ENCODE data around the gene SLC44A1.

SLC44A1 gene

DNA sequence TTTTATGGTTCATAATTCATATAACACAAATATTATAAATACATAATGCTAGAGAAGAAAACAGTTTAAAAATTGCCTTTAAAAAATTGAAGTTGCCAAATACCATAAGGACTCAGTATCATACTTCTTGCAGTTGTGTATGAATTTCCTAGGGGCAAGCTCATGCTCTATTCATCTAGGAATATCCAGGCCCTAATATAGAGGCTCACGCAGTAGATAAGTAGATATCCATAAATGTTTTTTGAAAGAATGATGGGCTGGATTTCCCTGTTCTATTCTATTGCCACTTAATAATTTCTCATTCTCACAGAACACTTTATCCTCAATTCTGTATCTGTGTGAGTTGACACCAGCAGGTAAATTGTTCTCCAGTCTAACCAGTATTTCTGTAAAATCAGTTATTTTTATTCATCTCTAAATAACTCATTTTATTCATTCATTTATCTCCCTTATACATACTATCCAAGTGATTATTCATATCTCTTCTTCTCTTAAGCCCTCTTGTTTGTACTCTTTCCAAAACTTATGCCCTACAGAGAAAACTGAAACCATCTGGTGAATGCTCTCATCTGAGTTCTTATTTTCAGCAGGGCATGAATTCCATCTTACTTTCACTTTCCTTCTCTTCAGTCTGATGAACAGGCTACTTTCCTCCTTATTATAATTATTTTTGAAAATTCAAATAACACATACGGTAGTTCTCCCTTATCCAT is 97.1 kb downstream of the SLC44A1 start:
- DNase-seq, result no peak

DNA sequence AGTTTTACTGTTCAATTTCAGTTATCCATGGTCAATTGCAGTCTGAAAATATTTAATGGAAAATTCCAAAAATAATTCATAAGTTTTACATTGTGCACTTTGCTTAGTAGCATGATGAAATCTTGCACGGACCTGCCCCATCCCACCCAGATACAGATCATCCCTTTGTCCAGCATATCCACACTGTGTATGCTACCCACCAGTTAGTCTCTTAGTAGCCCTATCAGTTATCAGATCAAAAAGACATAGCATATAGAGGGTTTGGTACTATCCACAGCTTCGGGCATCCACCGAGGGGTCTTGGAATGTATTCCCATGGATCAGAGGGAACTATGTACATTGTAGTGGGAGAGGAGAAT is 97.7 kb downstream of the SLC44A1 start:
- no peak for DNase-seq

DNA sequence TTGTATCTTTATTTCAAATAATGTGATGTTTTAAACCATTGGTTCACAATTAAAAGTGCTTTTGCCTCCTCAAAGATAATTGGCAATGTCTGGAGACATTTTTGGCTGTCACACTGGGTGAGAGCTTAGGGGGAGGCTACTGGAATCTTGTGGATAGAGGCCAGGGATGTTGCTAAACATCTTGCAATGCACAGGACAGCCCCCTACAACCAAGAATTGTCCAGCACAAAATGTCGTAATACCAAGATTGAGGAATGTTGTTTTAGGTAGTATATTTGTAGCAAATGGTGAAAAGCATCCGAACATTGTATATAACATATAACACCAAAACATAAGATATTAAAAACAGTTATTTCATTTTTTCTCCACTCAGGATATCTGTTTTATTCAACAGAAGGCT is 99.8 kb downstream of the SLC44A1 start:
- no peak for DNase-seq

DNA sequence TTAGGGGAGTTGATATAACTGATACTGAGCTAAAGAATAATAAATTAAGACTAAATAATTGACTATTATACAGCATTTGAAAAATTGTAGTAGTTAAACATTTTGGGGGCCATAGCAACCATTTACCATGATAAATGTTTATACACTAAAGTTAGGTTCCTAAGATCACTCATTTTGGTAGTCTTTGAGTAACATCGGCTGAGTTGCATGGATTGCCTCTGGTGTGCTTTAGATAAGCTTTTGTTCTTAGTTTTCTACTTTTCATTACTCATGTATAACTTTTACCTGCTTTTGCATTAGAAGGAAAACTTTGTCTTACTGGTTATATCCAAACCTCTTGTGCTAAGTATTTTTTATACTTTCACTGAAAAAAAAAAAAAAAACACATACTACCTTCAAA is 101.2 kb downstream of the SLC44A1 start:
- no peak for DNase-seq

DNA sequence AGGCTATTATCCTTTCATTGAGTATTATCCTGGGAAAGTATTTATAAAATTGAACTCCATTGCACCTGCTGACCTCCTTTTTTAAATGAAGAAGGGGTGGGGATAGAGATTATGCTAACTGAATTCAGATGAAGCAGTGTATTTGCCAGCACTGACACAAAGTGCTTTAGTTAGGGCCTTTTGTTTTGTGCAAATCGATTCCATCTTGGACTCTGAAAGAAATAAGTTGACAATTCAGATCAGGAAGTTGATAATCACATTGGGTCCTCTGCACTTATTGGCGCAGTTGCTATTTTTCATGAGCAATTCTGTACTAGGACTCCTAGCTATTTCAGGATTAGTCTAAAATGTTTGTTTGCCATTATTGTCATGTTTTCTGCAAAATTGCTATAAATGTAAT is 101.8 kb downstream of the SLC44A1 start:
- peak; percentile 1 for DNase-seq

DNA sequence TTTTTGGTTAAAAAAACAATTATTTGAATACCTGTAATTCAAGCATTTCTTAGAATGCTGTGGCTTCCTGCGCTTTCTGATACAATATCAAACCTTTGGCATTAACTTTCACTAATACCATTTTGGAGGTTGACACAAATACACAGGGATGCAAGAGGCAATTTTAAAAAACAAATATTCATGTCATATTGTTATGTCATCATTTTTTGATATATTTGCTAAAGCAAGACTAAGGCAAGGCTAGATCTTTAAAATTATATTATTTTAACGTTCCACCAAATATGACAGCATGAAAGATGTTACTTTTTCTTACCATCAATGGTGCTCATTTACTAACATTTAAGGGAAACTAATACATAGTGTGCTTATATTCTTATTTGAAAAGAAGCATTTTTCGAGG is 110.0 kb downstream of the SLC44A1 start:
- DNase-seq, result no peak

DNA sequence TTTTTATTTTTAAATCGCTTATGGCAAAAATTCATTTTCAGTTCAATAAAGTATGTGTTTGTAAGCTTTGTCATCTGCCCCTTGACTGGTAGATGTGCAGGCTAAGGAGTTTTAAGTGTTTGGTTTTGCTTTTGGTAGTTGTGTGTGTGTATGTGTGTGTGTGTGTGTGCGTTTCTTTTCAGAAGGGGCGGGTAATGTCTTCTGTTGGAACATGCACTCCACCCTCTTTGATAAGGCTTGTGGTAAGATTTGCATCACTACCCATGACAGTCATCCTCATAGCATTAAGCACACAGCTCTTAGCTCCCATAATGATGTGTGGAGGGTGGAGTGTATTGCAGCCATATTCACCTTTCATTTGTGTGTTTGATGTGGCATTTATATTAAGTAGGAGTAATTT is 111.3 kb downstream of the SLC44A1 start:
- DNase-seq, result no peak

DNA sequence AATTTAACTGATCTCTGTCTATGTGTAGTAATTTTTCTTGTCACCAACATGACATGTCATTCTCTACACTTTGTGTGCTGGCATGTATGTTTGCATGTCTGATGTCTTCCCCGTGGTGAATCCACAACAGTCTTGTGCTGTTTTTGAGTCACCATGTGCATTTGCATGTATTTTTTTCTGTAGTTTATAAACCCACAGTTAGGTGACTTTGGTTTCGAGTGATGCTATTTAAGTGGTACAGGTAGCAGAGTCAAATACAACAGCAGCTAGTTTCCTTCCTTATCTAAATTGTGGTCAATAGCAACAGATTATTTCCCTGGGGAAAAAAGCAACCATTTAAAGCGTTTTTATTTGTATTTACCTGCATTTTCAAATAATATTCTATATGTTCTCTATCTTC is 113.5 kb downstream of the SLC44A1 start:
- DNase-seq, result no peak

DNA sequence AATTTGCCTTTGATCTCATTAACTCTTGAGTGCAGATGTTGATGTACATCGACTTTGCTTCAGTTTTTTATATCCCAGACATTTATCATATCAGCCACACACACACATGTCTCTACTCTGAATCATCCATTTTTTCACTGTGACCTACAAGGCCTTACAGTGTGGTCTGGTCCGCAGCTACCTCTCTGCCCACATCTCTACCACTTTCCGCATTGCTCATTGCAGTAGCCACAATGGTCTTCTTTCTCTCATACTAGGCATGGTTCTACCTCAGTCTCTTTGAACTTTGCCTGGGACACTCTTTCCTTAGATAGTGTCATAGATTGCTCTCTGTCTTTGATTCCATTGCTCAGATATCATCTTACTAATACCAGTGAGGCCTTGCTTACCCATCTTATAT is 115.4 kb downstream of the SLC44A1 start:
- DNase-seq, result no peak

DNA sequence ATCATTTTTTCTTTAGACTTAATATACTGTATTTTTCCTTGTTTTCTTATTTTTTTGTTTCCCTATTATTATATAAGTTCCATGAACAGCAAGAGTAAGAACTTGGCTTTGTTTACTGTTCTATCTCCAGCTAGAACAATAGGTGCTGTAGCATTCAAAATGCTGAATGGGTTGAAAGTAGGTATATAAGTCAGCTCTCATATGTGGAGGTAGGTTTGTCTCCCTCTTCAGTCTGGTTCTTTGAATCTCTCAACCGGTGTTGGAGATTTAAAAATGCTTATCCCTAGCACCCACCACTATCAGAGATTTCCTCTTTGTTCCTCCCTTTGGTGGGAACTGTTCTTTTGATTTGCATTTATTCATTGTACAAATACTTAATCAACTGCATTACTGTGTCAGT is 115.9 kb downstream of the SLC44A1 start:
- no peak for DNase-seq

DNA sequence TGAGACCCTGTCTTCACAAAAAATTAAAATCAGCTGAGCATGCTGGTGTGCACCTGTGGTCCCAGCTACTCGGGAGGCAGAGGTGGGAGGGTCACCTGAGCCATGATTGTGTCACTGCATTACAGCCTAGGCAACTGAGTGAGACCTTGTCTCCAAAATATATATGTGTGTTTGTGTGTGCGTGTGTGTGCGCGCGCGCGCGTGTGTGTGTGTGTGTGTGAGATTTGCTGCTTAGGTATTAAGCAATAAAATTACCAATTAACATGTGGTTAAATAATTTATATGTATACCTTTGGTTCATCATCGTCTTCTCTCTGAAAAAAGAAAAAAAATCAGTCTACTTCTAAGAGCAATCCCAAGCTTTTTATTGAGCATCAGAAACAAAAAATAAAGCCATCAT is 117.4 kb downstream of the SLC44A1 start:
- no peak for DNase-seq

DNA sequence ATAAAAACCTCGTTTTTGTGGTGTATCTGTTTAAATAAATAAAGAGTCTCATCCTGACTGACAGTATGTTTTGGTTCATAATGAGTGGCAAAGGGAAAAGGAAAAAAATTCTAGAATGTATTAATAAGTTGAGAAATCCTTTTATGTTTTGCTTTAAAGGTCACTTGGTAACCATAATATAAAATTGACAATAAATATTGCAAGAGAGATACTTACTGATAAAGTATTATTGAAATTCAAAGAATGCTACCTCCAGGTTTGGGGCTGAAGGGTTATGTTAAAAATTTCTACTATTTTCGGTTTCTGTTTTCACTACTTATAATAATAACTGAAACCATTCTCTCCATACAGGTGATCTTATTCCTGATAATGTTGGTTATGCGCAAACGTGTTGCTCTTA is 118.0 kb downstream of the SLC44A1 start:
- DNase-seq, result no peak

DNA sequence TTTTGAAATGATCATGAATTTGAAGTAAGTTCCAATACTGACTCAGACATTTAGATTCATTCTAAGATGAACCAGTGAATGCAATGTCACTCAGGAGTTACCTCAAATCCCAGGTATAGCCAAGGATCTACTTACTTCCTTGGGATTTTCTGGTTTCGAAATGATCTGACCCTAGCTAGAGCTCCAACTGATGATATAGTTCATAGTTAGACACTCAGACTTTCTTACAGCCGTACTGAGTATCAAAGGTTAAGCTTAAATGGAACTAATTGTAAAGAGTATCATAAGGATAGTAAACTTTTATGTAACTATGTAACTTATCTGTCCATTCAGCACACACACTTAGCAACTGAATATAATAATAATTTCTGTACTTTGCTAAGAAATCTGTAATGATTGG is 119.4 kb downstream of the SLC44A1 start:
- DNase-seq, result no peak

DNA sequence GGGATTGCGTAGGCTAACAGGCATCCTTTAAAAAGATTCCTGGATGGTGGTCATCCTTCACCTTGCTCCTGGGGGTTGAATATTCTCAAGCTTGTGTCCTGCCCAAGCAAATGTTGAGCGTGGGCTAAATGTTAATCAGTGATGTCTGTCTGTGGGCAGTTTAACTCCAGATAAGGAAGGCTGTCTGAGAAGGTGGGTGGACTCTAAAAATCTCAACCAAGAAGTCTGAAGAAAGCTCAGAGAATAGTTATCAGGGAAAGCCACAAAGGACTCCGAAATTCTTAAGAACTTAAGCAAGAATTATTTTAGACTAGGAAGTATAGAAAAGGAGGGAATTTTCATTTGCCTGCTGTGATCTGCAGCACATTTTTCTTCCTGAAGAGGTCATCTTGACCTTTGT is 125.5 kb downstream of the SLC44A1 start:
- DNase-seq, result no peak

DNA sequence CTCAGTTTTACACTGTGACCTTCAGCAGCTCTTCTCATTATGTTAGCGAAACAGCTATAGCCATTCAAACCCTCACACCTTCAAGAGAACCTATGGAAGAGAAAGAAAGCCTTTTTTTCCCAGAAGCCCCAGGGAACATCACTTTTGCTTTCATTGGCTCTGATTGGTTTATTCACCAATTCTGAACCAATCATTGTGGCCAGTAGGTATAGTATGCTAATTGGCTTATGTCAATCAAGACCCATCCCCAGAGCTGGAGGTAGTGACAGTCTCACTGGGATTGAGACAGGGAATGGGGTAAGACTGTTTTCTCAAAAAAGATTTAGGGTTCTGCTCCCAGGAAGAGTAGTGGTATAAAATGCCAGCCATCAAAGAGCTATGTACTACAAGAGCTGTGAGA is 129.3 kb downstream of the SLC44A1 start:
- no peak for DNase-seq

DNA sequence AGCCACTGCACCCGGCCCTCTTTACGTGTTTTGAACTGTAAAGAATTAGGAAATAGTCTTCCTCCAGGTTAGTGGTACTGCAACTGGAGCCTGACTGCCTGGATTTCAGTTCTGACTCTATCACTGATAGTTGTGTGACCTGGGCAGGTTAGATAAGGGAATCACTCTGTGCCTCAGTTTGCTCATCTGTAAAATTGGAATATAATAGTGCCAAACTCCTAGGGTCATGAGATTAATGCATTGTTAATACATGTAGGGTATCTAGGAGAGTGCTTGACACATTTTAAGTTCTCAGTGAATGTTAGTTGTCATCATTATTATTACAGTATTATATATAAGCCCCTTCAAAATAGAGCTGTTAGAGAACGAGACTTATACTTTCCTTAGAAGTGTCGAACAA is 130.9 kb downstream of the SLC44A1 start:
- DNase-seq, result no peak

DNA sequence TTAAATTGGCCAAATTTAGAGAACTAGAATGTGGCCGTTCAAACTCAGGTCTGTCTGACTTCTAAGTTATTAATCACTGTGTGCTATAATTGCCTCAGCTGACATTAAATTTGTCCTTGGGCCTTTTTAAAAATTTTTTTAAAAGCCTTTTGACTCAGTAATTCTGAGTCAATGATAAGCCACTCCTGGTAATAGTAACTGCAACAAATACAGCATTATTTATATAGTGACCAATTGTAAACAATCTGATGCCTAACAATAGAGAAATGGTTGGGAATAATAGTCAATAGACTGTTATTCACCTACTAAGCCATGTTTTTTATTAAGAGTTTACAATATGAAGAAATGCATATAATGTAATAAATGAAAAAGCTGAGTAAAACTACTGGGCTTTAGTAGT is 132.4 kb downstream of the SLC44A1 start:
- DNase-seq, result no peak

DNA sequence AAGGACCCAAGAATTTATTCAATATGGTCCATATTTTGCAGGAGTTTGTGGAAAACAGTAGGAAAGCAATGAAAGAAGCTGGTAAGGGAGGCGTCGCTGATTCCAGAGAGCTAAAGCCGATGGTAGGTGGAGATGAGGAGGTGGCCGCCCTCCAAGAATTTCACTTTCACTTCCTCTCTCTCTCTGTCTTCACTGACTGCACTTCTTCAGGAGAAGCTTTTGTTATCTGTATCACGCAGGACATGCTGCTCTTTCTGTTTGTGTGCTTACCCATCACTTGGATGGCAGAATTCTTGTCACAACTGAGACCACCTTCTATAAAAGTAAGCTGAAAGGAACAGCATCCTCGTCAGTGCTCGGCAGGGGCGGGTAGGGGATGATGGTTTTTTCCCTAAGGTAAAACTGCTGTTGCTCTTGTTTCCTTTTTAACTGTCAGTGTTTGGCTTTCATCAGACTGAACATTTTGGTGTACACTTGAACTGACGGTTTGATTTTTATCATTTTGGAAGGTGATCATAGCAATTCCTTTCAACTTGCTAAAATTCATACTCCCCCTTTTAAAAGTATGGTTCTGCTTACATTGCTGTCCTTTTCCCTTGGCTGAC is 141.0 kb downstream of the SLC44A1 start:
- no peak for DNase-seq

DNA sequence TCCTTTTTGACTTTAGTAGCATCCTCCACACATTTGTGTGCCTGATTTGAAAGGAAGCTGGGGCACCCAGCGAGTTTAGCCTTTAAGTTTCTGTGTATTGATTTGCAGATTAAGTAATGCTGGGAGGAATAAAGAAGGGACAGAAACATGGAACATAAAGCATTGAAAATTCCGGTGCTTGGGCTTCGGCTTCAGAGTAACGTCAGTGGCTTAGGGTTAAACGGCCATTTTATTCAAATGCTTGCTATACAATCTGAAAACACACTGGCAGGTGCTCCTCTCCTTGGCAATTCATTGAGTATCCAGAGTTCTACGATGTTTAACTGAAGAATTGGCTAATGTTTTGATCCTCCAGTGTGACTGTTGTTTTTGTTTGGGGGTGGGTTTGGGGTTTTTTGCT is 145.3 kb downstream of the SLC44A1 start:
- DNase-seq, result no peak

DNA sequence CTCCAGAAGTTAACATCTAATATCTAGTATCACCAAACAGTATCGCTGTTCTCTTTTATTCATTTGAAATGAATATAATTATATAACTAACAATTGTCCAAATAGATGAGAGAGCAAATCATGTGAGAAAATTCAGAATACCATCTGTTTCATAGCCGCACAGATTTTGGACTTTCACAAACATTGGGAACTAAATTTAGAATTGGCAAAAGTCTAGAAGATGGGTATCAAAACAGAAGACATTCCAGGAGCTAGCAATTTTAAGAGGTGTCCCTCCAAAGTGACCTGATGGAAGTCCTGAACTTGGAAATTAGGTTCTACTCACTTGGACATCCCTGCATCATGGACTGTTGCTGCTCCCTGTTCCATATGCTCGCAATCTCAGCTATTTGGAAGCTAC is 146.4 kb downstream of the SLC44A1 start:
- DNase-seq, result no peak

DNA sequence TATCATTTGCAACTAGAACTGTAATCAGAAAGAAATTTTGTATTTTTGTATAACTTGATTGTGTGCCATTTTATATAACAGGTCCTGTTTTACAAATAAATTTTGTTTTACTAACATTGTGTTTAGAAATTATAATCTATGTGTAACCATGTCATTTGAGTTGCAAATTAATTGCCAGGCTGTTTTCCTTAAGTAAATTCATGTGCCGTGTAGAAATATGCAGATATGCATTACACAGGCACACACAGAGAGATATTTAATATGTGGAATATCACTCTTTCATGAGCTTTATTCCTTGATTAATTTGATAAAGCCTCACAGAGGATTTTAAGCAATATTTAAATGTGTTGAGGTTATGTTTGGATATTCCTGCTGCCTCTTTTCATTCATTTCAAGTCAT is 146.8 kb downstream of the SLC44A1 start:
- DNase-seq, result no peak

DNA sequence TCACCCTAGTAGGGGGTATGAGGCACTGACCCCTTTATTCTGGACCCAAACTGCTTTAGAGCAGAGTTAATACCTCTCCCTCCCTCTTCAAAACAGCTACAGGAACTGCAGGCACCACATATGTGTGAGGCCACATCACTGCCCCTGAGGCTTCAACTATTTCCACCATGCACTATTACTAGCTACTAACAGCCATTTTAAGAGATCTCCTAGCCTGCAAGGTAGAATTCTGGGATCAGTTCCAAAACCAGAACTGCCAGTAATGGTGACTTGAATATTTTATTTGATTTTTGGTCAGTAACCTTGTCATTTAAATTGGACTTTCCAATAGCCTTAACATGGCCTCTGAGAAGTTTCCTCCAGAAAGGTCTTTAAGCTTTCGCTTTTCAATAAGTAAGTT is 148.1 kb downstream of the SLC44A1 start:
- no peak for DNase-seq

DNA sequence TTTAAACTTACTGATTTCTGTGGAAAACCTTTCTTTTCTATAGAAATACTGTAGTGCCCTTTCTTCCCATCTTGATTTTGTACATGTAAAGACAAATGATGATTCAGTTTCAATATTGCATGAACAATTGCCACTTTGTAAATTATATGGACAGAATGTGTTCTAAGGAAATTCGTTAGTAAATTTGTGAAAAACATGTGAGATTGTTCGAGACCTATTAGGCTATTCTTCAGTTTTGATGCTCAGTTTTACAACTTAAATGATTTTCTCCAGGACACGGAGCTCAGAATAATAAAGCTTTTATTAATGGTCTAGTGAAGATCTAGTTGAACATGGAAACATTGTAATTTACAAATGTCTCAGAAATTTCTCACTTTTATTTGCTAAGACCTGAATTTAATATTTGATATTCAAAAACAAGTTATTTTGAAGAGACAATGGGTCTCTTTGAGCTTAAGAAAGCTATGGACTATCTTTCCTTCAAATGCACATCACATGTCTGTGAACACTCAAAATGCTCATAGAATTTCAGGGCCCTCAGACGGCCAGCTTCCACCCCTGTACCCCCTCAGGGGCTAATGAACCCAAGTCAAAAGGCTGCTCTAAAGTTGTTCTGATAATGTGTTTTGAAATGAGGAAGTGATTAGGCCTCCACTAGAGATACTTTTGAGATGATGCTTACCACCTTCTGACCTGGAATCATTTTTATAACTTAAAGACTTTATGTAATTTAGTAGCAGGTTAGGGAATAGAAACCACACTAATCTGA is 149.3 kb downstream of the SLC44A1 start:
- DNase-seq, result no peak

DNA sequence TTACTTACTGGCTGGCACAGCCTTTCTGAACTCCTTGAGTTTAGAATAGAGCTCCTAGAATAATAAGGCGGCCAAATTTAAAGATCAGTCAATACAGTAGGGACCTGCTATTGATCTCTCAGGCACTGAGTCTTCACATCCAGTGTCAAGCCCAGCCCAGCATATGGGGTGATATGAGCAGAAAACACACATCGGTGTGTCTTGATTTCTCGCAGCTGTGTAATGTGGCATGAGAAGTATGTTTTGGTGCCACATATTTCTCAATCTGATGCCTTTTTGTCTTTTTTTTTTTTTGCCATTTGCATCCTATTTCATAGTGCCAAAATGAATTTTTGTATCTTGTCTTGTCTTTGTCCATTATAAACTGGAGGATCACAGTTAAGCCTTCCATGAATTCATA is 152.0 kb downstream of the SLC44A1 start:
- DNase-seq, result no peak

DNA sequence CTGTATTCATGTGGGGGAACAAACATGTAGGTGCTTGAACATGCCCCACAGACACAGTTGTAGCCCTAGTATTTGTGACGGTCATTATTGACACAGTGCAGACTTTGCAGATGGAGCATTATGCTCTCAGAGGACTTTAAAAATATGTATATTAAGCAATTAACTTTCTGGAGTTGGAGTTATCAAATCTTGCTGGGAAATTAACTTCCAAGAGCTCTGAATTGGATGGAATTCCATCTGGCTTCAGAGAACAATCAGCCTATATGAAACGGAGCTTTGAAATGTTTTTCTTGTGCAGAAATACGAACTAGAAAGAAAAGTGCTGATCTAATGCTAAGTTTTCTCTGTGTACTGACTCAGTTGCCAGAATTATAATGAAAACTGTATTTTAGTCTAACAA is 152.4 kb downstream of the SLC44A1 start:
- DNase-seq, result no peak

Data from eye (tissue), 1 donor.